ENCODE results near the gene TMEM132C.

TMEM132C gene

GRCh38 chr12:128399253-128399652, 132.3 kb downstream of the TMEM132C start:
- FAIRE-seq (no peak), DNase-seq (ENCODE audit: extremely low spot score, insufficient read length, low read depth) (no peak)

- no peak for DNase-seq (ENCODE audit: extremely low spot score, insufficient read length, low read depth)
- FAIRE-seq = no peak
Measured at GRCh38 chr12:128402486-128403243, 135.7 kb downstream of the TMEM132C start.

- DNase-seq (ENCODE audit: extremely low spot score, insufficient read length, low read depth) (no peak), FAIRE-seq (no peak)
Measured at GRCh38 chr12:128408669-128409068, 141.7 kb downstream of the TMEM132C start.

GRCh38 chr12:128415036-128415560, 148.1 kb downstream of the TMEM132C start:
- FAIRE-seq (no peak), DNase-seq (ENCODE audit: extremely low spot score, insufficient read length, low read depth) (no peak)

- FAIRE-seq (no peak), DNase-seq (ENCODE audit: extremely low spot score, insufficient read length, low read depth) (no peak)
Measured at GRCh38 chr12:128418944-128419343, 152.0 kb downstream of the TMEM132C start.

GRCh38 chr12:128420163-128420562, 153.2 kb downstream of the TMEM132C start:
- FAIRE-seq (no peak), DNase-seq (ENCODE audit: extremely low spot score, insufficient read length, low read depth) (no peak)

- DNase-seq (ENCODE audit: extremely low spot score, insufficient read length, low read depth) (no peak), FAIRE-seq (no peak)
Measured at GRCh38 chr12:128421375-128421774, 154.4 kb downstream of the TMEM132C start.

- FAIRE-seq (no peak), DNase-seq (ENCODE audit: extremely low spot score, insufficient read length, low read depth) (no peak)
Measured at GRCh38 chr12:128423205-128423604, 156.2 kb downstream of the TMEM132C start.

- DNase-seq (ENCODE audit: extremely low spot score, insufficient read length, low read depth) = no peak
- no peak for FAIRE-seq
Measured at GRCh38 chr12:128424931-128425431, 158.0 kb downstream of the TMEM132C start.

GRCh38 chr12:128425666-128426331, 158.8 kb downstream of the TMEM132C start:
- DNase-seq (ENCODE audit: extremely low spot score, insufficient read length, low read depth) = no peak
- no peak for FAIRE-seq

GRCh38 chr12:128426511-128426910, 159.5 kb downstream of the TMEM132C start:
- DNase-seq (ENCODE audit: extremely low spot score, insufficient read length, low read depth) (no peak), FAIRE-seq (no peak)

- DNase-seq (ENCODE audit: extremely low spot score, insufficient read length, low read depth) (no peak), FAIRE-seq (no peak)
Measured at GRCh38 chr12:128439796-128440195, 172.8 kb downstream of the TMEM132C start.

- no peak for FAIRE-seq
- DNase-seq (ENCODE audit: extremely low spot score, insufficient read length, low read depth) = no peak
Measured at GRCh38 chr12:128442096-128442495, 175.1 kb downstream of the TMEM132C start.

- DNase-seq (ENCODE audit: extremely low spot score, insufficient read length, low read depth) = no peak
- FAIRE-seq = no peak
Measured at GRCh38 chr12:128444598-128444997, 177.6 kb downstream of the TMEM132C start.

- no peak for FAIRE-seq
- no peak for DNase-seq (ENCODE audit: extremely low spot score, insufficient read length, low read depth)
Measured at GRCh38 chr12:128445415-128446127, 178.6 kb downstream of the TMEM132C start.

- no peak for FAIRE-seq
Measured at GRCh38 chr12:128449146-128449894, 182.3 kb downstream of the TMEM132C start.

GRCh38 chr12:128450810-128451209, 183.8 kb downstream of the TMEM132C start:
- no peak for FAIRE-seq
- DNase-seq (ENCODE audit: extremely low spot score, insufficient read length, low read depth) = no peak

More at GRCh38 chr12:128449146-128449894, 182.3 kb downstream of the TMEM132C start:
- DNase-seq (ENCODE audit: extremely low spot score, insufficient read length, low read depth) = no peak

GRCh38 chr12:128455851-128456250, 188.9 kb downstream of the TMEM132C start:
- DNase-seq (ENCODE audit: extremely low spot score, insufficient read length, low read depth) = no peak

GRCh38 chr12:128456922-128457321, 190.0 kb downstream of the TMEM132C start:
- no peak for FAIRE-seq
- DNase-seq (ENCODE audit: extremely low spot score, insufficient read length, low read depth) = no peak

More at GRCh38 chr12:128455851-128456250, 188.9 kb downstream of the TMEM132C start:
- no peak for FAIRE-seq
